Fibroblast of the aortic adventitia (primary cell): ENCODE data around the gene EMC7. TPM values are rescaled to one million over a fixed set of nuclear protein-coding genes. Genes with fewer than 3 reads are reported as not detected.
"Not testable (repeated sequence)": the region's sequence is repeated elsewhere in the genome, so short reads cannot be mapped to it uniquely, and the experiment has no call there.

Source experiments
- DNase-seq: peaks from one replicate; pipeline ENCODE4 v3.0.0-alpha.2; 2010; ENCODE audit warnings: low read depth
- H3K4me3 ChIP-seq: 2 replicates; pipeline ENCODE4 v1.5.1; 2011; ENCODE audit warnings: low read depth, mild to moderate bottlenecking, control low read depth, low read length, moderate library complexity
- CTCF ChIP-seq: IDR thresholded peaks from 2 replicates; pipeline ENCODE4 v1.5.1; 2011; ENCODE audit warnings: mild to moderate bottlenecking, low read length, control low read depth, inconsistent platforms; ENCODE audit not compliant: insufficient read depth
- total RNA-seq: library from RNA; depleted of rRNA; stranded (reverse); fragments of >200 nt; gene quantifications from 2 replicates; pipeline ENCODE4 v1.2.3, GENCODE V29; 2012; ENCODE audit warnings: low replicate concordance

The EMC7 gene
- total RNA-seq, 1 donor, result 46.6 TPM

- no peak for TF ChIP-seq CTCF
- DNase-seq, result no peak
- H3K4me3 ChIP-seq, result no peak overlapping the region
Measured at GRCh38 chr15:34054081-34054707, 47.5 kb downstream of the EMC7 start.

DNA sequence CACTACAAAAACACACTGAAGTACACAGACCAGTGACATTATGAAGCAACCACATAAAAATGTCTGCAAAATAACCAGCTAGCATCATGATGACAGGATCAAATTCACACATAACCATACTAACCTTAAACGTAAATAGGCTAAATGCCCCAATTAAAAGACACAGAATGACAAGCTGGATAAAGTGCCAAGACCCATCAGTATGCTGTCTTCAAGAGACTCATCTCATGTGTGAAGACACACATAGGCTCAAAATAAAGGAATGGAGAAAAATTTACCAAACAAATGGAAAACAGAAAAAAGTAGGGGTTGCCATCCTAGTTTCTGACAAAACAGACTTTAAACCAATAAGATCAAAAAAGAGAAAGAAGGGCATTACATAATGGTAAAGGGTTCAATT, 51.3 kb downstream of the EMC7 start:
- not testable (repeated sequence) for DNase-seq, H3K4me3 ChIP-seq

- TF ChIP-seq CTCF, result no peak
- H3K4me3 ChIP-seq, result no peak overlapping the region
- DNase-seq, result peak; percentile 92
Measured at GRCh38 chr15:34049112-34049511, 52.5 kb downstream of the EMC7 start.

DNA sequence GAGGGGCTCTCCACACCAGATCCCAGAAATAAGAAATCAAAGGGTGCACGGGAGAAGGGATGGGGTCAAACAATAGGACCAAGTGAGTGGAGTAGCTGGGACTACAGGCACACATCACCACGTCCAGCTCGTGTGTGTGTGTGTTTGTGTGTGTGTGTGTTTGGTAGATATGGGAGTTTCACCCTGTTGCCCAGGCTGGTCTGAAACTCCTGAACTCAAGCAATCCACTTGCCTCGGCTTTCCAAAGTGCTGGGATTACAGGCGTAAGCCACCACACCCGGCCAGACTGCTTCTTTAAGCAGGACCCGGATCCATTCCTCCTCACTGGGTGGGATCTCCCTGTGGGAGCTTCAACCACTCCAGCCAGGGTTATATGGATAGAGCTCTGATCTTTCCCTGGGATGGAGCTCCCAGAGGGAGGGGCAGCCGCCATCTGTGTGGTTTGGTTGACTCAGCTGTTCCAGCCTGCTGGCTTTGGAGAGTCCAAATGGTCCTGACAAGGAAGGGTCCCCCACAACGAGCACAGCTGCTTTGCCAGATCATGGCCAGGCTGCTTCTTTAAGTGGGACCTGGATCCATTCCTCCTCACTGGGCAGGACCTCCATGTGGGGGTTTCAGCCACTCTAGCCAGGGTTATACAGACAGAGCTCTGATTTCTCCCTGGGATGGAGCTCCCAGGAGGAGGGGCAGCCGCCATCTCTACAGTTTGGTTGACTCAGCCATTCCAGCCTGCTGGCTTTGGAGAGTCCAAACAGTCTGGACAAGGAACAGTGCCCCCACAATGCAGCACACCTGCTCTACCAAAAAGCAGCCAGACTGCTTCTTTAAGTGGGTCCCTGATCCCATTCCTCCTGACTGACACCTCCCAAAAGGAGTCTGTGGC, 53.5 kb downstream of the EMC7 start:
- peak; percentile 69 for DNase-seq
- no peak for TF ChIP-seq CTCF
- H3K4me3 ChIP-seq, result no peak overlapping the region

DNA sequence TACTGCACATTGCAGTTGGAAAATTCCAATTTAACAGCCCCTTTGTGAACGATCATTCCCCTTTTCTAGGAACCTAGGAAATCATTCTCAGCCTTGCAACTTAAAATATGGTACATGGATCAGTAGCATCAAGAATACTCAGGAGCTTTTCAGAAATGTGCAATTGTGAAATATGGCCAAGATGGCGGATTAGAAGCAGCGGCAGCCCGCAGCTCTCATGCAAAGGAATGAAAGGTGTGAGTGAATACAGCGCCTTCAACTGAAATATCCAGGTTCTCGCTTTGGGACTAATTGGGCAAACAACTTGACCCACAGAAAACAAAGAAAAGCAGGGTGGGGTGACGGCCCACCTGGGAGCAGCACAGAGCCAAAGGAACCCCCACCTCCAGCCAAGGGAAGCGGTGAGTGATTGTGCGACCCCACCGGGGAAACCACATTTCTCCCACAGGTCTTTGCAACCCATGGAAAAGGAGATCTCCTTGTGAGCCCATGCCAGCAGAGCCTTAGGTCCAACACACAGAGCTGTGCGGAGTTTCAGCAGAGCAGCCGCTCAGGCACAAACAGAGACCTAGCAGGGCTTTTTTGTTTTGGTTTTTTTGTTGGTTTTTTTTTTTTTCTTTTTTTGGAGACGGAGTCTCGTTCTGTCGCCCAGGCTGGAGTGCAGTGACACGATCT, 55.1 kb downstream of the EMC7 start:
- H3K4me3 ChIP-seq, result no peak overlapping the region
- no peak for DNase-seq
- TF ChIP-seq CTCF, result no peak

DNA sequence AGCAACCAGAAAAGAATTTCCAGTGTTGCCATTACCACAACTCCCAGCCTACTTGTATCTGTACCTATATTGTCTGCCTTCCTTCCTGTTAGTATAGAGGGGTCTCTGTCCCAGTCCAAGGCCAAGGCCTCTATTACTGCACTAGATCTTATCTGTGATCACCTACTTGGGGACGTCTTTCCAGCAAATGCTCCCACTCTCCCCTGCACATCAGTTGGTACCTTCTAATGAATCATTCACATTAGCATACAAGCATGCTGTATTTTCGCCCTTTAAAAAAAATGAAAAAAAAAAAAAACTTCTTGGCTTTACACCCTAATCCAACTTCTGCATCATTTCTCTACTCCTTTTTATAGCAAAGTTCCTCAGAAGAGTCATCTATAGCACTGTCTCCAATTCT, 57.8 kb downstream of the EMC7 start:
- no peak for DNase-seq
- TF ChIP-seq CTCF, result no peak
- H3K4me3 ChIP-seq, result no peak overlapping the region

- TF ChIP-seq CTCF, result peak; percentile 3
- DNase-seq, result no peak
- no peak overlapping the region for H3K4me3 ChIP-seq
Measured at GRCh38 chr15:34043391-34043790, 58.3 kb downstream of the EMC7 start.
